ENCODE results near the gene PDK4. TPM values are rescaled to one million over a fixed set of nuclear protein-coding genes. Genes with fewer than 3 reads are reported as not detected.
"Not testable (repeated sequence)": the region's sequence is repeated elsewhere in the genome, so short reads cannot be mapped to it uniquely, and the experiment has no call there.

Gene PDK4
- total RNA-seq, 4 donors from 2014 or later: 37.9 to 453 (median 141) TPM

GRCh38 chr7:95560674-95561073 lies 35.6 kb downstream of the PDK4 start:
- Histone ChIP-seq H3K4me1 (no peaks in the 10 kb centered on the region), H3K27me3 (no peaks in the 10 kb centered on the region), H3K27ac (no peak overlapping the region), H3K9me3 (no peaks in the 10 kb centered on the region), H3K4me3 (replicated peaks in 1 of 3) (no peak overlapping the region), H3K36me3 (no peaks in the 10 kb centered on the region)
- intact Hi-C loops (cut with DNase I): no loop called here
- TF ChIP-seq POLR2A (IDR thresholded peaks at IDR 0.05) (no peak), CTCF (IDR thresholded peaks at IDR 0.05) (no peak)
- no peak for DNase-seq
- 95 to 96% methylated on average over 2 of the region's 2 CpGs for WGBS, 2 donors

- Histone ChIP-seq H3K27me3 (no peaks in the 10 kb centered on the region), H3K4me1 (no peaks in the 10 kb centered on the region), H3K9me3 (no peaks in the 10 kb centered on the region), H3K27ac (no peak overlapping the region), H3K36me3 (no peaks in the 10 kb centered on the region), H3K4me3 (replicated peaks in 1 of 3) (no peak overlapping the region)
- TF ChIP-seq POLR2A (IDR thresholded peaks at IDR 0.05) (no peak), CTCF (IDR thresholded peaks at IDR 0.05) (no peak)
- no peak for DNase-seq
- intact Hi-C loops (cut with DNase I): no loop called here
- 78 to 85% methylated on average over 3 of the region's 3 CpGs for WGBS, 2 donors
These were observed 37.5 kb downstream of the PDK4 start for GRCh38 chr7:95558864-95559263.

- Histone ChIP-seq H3K36me3 (no peaks in the 10 kb centered on the region), H3K4me3 (replicated peaks in 1 of 3) (no peak overlapping the region), H3K27ac (no peak overlapping the region), H3K27me3 (no peaks in the 10 kb centered on the region), H3K4me1 (peaks cover 0 to 1% of the 10 kb centered on the region in 2 donors), H3K9me3 (no peaks in the 10 kb centered on the region)
- DNase-seq: no peak
- intact Hi-C loops (cut with DNase I): no loop called here
- TF ChIP-seq CTCF (IDR thresholded peaks at IDR 0.05): no peak
- TF ChIP-seq POLR2A (IDR thresholded peaks at IDR 0.05): no peak
- 90 to 94% methylated on average over 2 of the region's 2 CpGs for WGBS, 2 donors
These were observed 39.5 kb downstream of the PDK4 start for GRCh38 chr7:95556777-95557176.

- 74% methylated on average over 2 of the region's 2 CpGs for WGBS, 2 donors
- H3K4me3 ChIP-seq (replicated peaks in 1 of 3): no peak overlapping the region
- no peaks in the 10 kb centered on the region for H3K36me3 ChIP-seq
- no peak for TF ChIP-seq CTCF (IDR thresholded peaks at IDR 0.05)
- no peak for TF ChIP-seq POLR2A (IDR thresholded peaks at IDR 0.05)
- DNase-seq: no peak
- peaks cover 19 to 27% of the 10 kb centered on the region in 2 donors for H3K4me1 ChIP-seq
- no peaks in the 10 kb centered on the region for H3K27me3 ChIP-seq
- intact Hi-C loops (cut with DNase I): loop anchor here (5.0 kb wide), 1 partner anchor 38 kb away; no protein-coding TSS in a partner anchor
- no peaks in the 10 kb centered on the region for H3K9me3 ChIP-seq
- no peak overlapping the region for H3K27ac ChIP-seq
These were observed 42.4 kb downstream of the PDK4 start for GRCh38 chr7:95553939-95554338.

- H3K4me1 ChIP-seq: peaks cover 32 to 44% of the 10 kb centered on the region in 2 donors
- intact Hi-C loops (cut with DNase I): loop anchor here (5.0 kb wide), 1 partner anchor 40 kb away; no protein-coding TSS in a partner anchor
- not testable (repeated sequence) for DNase-seq
These were observed 44.0 kb downstream of the PDK4 start for GRCh38 chr7:95552010-95552926.

More at GRCh38 chr7:95552010-95552926, 44.0 kb downstream of the PDK4 start:
- H3K9me3 ChIP-seq; H3K27me3 ChIP-seq; H3K36me3 ChIP-seq; H3K4me3 ChIP-seq (replicated peaks in 1 of 3): not testable (repeated sequence)
- 79 to 92% methylated on average over 12 to 24 of the region's 45 CpGs for WGBS, 2 donors
- H3K27ac ChIP-seq: peak overlapping the region in 1 of 3 donors; percentile 98
